H1 (cell line): ENCODE measurements around the gene GNB5. TPM values are rescaled to one million over a fixed set of nuclear protein-coding genes. Genes with fewer than 3 reads are reported as not detected.

Experiments
- polyA plus RNA-seq, 7 experiments: library from polyadenylated mRNA; depleted of rRNA in 3 of 7; stranded (reverse) in 5 of 7; unstranded in 2 of 7; fragments of >200 nt in 5 of 7; fragments of 200-250 nt in 2 of 7; gene quantifications; 1 replicate in 5 of 7; 2 replicates in 1 of 7; 4 replicates in 1 of 7; pipeline versions ENCODE4 v1.2.1 to v1.2.3, GENCODE V29; 2011 to 2013; ENCODE audit warnings: missing spikeins in 2 of 7, mixed read lengths in 2 of 7
- total RNA-seq: library from RNA; stranded (reverse); fragmentation: NEBNext Ultra II Directional; extraction: Animal tissue kit (Norgen Biotek cat#: 25700); gene quantifications from 2 replicates; pipeline ENCODE4 v1.2.1, GENCODE V29; 2021
- TF ChIP-seq, protein P1 (sequence below): fragments of 300-600 bp; sonication (generic); IDR thresholded peaks from 2 replicates; pipeline ENCODE4 v1.7.1; 2012; ENCODE audit warnings: low read length, moderate library complexity, mild to moderate bottlenecking, inconsistent platforms; ENCODE audit not compliant: insufficient replicate concordance
- TF ChIP-seq, protein P2 (sequence below), 3 experiments: IDR thresholded peaks; 1 replicate in 2 of 3; 2 replicates in 1 of 3; pipeline versions ENCODE4 v1.5.1 to v1.6.1; 2011; ENCODE audit warnings: low read length in 3 of 3, mild to moderate bottlenecking in 3 of 3, inconsistent platforms in 2 of 3, low read depth in 1 of 3, moderate library complexity in 1 of 3; ENCODE audit not compliant: insufficient read depth in 1 of 3; ENCODE audit errors: control extremely low read depth in 1 of 3

Gene GNB5
- total and polyA plus RNA-seq, 2 of the 8 experiments (the other 6 are each of a cell fraction or from before 2014, with no cell fraction given), result 21.7 to 42.5 TPM

GRCh38 chr15:52159645-52160044 is 31.5 kb downstream of the GNB5 start (continued):
- TF ChIP-seq, protein P1, sequence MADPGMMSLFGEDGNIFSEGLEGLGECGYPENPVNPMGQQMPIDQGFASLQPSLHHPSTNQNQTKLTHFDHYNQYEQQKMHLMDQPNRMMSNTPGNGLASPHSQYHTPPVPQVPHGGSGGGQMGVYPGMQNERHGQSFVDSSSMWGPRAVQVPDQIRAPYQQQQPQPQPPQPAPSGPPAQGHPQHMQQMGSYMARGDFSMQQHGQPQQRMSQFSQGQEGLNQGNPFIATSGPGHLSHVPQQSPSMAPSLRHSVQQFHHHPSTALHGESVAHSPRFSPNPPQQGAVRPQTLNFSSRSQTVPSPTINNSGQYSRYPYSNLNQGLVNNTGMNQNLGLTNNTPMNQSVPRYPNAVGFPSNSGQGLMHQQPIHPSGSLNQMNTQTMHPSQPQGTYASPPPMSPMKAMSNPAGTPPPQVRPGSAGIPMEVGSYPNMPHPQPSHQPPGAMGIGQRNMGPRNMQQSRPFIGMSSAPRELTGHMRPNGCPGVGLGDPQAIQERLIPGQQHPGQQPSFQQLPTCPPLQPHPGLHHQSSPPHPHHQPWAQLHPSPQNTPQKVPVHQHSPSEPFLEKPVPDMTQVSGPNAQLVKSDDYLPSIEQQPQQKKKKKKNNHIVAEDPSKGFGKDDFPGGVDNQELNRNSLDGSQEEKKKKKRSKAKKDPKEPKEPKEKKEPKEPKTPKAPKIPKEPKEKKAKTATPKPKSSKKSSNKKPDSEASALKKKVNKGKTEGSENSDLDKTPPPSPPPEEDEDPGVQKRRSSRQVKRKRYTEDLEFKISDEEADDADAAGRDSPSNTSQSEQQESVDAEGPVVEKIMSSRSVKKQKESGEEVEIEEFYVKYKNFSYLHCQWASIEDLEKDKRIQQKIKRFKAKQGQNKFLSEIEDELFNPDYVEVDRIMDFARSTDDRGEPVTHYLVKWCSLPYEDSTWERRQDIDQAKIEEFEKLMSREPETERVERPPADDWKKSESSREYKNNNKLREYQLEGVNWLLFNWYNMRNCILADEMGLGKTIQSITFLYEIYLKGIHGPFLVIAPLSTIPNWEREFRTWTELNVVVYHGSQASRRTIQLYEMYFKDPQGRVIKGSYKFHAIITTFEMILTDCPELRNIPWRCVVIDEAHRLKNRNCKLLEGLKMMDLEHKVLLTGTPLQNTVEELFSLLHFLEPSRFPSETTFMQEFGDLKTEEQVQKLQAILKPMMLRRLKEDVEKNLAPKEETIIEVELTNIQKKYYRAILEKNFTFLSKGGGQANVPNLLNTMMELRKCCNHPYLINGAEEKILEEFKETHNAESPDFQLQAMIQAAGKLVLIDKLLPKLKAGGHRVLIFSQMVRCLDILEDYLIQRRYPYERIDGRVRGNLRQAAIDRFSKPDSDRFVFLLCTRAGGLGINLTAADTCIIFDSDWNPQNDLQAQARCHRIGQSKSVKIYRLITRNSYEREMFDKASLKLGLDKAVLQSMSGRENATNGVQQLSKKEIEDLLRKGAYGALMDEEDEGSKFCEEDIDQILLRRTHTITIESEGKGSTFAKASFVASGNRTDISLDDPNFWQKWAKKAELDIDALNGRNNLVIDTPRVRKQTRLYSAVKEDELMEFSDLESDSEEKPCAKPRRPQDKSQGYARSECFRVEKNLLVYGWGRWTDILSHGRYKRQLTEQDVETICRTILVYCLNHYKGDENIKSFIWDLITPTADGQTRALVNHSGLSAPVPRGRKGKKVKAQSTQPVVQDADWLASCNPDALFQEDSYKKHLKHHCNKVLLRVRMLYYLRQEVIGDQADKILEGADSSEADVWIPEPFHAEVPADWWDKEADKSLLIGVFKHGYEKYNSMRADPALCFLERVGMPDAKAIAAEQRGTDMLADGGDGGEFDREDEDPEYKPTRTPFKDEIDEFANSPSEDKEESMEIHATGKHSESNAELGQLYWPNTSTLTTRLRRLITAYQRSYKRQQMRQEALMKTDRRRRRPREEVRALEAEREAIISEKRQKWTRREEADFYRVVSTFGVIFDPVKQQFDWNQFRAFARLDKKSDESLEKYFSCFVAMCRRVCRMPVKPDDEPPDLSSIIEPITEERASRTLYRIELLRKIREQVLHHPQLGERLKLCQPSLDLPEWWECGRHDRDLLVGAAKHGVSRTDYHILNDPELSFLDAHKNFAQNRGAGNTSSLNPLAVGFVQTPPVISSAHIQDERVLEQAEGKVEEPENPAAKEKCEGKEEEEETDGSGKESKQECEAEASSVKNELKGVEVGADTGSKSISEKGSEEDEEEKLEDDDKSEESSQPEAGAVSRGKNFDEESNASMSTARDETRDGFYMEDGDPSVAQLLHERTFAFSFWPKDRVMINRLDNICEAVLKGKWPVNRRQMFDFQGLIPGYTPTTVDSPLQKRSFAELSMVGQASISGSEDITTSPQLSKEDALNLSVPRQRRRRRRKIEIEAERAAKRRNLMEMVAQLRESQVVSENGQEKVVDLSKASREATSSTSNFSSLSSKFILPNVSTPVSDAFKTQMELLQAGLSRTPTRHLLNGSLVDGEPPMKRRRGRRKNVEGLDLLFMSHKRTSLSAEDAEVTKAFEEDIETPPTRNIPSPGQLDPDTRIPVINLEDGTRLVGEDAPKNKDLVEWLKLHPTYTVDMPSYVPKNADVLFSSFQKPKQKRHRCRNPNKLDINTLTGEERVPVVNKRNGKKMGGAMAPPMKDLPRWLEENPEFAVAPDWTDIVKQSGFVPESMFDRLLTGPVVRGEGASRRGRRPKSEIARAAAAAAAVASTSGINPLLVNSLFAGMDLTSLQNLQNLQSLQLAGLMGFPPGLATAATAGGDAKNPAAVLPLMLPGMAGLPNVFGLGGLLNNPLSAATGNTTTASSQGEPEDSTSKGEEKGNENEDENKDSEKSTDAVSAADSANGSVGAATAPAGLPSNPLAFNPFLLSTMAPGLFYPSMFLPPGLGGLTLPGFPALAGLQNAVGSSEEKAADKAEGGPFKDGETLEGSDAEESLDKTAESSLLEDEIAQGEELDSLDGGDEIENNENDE, result no peak
- TF ChIP-seq, protein P2, sequence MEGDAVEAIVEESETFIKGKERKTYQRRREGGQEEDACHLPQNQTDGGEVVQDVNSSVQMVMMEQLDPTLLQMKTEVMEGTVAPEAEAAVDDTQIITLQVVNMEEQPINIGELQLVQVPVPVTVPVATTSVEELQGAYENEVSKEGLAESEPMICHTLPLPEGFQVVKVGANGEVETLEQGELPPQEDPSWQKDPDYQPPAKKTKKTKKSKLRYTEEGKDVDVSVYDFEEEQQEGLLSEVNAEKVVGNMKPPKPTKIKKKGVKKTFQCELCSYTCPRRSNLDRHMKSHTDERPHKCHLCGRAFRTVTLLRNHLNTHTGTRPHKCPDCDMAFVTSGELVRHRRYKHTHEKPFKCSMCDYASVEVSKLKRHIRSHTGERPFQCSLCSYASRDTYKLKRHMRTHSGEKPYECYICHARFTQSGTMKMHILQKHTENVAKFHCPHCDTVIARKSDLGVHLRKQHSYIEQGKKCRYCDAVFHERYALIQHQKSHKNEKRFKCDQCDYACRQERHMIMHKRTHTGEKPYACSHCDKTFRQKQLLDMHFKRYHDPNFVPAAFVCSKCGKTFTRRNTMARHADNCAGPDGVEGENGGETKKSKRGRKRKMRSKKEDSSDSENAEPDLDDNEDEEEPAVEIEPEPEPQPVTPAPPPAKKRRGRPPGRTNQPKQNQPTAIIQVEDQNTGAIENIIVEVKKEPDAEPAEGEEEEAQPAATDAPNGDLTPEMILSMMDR (IDR thresholded peaks at IDR 0.05; ENCODE audit: control extremely low read depth in 1 of 3, insufficient read depth in 1 of 3, low read depth in 1 of 3, low read length in 3 of 3), result no peak
